ENCODE measurements around the gene NTRK2.

Gene NTRK2

GRCh38 chr9:84851935-84852585, 182.5 kb downstream of the NTRK2 start:
- DNase-seq (ENCODE audit: low spot score), result no peak

- DNase-seq (ENCODE audit: low spot score), result no peak
Measured at GRCh38 chr9:84852617-84853301, 183.2 kb downstream of the NTRK2 start.

- DNase-seq (ENCODE audit: low spot score), result no peak
Measured at GRCh38 chr9:84856181-84856632, 186.7 kb downstream of the NTRK2 start.

- no peak for DNase-seq (ENCODE audit: low spot score)
Measured at GRCh38 chr9:84857211-84857610, 187.7 kb downstream of the NTRK2 start.

GRCh38 chr9:84858364-84858763, 188.8 kb downstream of the NTRK2 start:
- DNase-seq (ENCODE audit: low spot score), result no peak

- DNase-seq (ENCODE audit: low spot score), result no peak
Measured at GRCh38 chr9:84860249-84861115, 191.0 kb downstream of the NTRK2 start.

- no peak for DNase-seq (ENCODE audit: low spot score)
Measured at GRCh38 chr9:84861455-84861854, 191.9 kb downstream of the NTRK2 start.

GRCh38 chr9:84862308-84862707, 192.8 kb downstream of the NTRK2 start:
- DNase-seq (ENCODE audit: low spot score), result no peak

- DNase-seq (ENCODE audit: low spot score), result no peak
Measured at GRCh38 chr9:84862810-84863287, 193.3 kb downstream of the NTRK2 start.

GRCh38 chr9:84863372-84863771, 193.8 kb downstream of the NTRK2 start:
- DNase-seq (ENCODE audit: low spot score), result no peak

GRCh38 chr9:84866396-84867175, 197.1 kb downstream of the NTRK2 start:
- DNase-seq (ENCODE audit: low spot score), result no peak

GRCh38 chr9:84867186-84867585, 197.7 kb downstream of the NTRK2 start:
- no peak for DNase-seq (ENCODE audit: low spot score)

- DNase-seq (ENCODE audit: low spot score), result no peak
Measured at GRCh38 chr9:84869091-84869490, 199.6 kb downstream of the NTRK2 start.

- no peak for DNase-seq (ENCODE audit: low spot score)
Measured at GRCh38 chr9:84871983-84872382, 202.5 kb downstream of the NTRK2 start.

GRCh38 chr9:84874022-84874421, 204.5 kb downstream of the NTRK2 start:
- DNase-seq (ENCODE audit: low spot score), result no peak

- DNase-seq (ENCODE audit: low spot score), result no peak
Measured at GRCh38 chr9:84874596-84874995, 205.1 kb downstream of the NTRK2 start.

GRCh38 chr9:84875193-84875592, 205.7 kb downstream of the NTRK2 start:
- DNase-seq (ENCODE audit: low spot score), result no peak

- DNase-seq (ENCODE audit: low spot score), result no peak
Measured at GRCh38 chr9:84879631-84880030, 210.1 kb downstream of the NTRK2 start.

- no peak for DNase-seq (ENCODE audit: low spot score)
Measured at GRCh38 chr9:84880835-84881234, 211.3 kb downstream of the NTRK2 start.

GRCh38 chr9:84886866-84887265, 217.3 kb downstream of the NTRK2 start:
- no peak for DNase-seq (ENCODE audit: low spot score)

- DNase-seq (ENCODE audit: low spot score), result no peak
Measured at GRCh38 chr9:84891924-84892323, 222.4 kb downstream of the NTRK2 start.
